Keratinocyte (primary cell): ENCODE data around the gene RACGAP1. TPM values are rescaled to one million over a fixed set of nuclear protein-coding genes. Genes with fewer than 3 reads are reported as not detected.

Experiments
- DNase-seq: peaks from one replicate; pipeline ENCODE4 v3.0.0-alpha.2; 2011; ENCODE audit warnings: low read depth, missing footprints, low spot score
- FAIRE-seq: peaks from 2 replicates; lab custom pipeline; 2011; peaks lifted over from hg19 to GRCh38; lab: Jason Lieb, UNC
- H2AFZ ChIP-seq: 2 replicates; pipeline ENCODE4 v1.6.0; 2012; ENCODE audit warnings: low read length, control low read depth, inconsistent platforms; ENCODE audit not compliant: control insufficient read depth
- H3K27ac ChIP-seq: 2 replicates; pipeline ENCODE4 v1.5.1; 2011; ENCODE audit warnings: low read length; ENCODE audit not compliant: control insufficient read depth, insufficient read depth
- H3K27me3 ChIP-seq: 3 replicates; pipeline ENCODE4 v1.6.0; 2011; ENCODE audit warnings: low read length; ENCODE audit not compliant: control insufficient read depth, insufficient read depth; ENCODE audit errors: extremely low read depth
- H3K36me3 ChIP-seq, 2 experiments: 2 replicates in 1 of 2; 3 replicates in 1 of 2; pipeline ENCODE4 v1.5.1; 2011; ENCODE audit warnings: low read length in 2 of 2, mild to moderate bottlenecking in 1 of 2; ENCODE audit not compliant: control insufficient read depth in 2 of 2, insufficient read depth in 2 of 2; ENCODE audit errors: extremely low read depth in 1 of 2
- H3K4me1 ChIP-seq: 3 replicates; pipeline ENCODE4 v1.5.1; 2011; ENCODE audit warnings: low read length; ENCODE audit not compliant: control insufficient read depth, insufficient read depth; ENCODE audit errors: extremely low read depth
- H3K4me2 ChIP-seq: 3 replicates; pipeline ENCODE4 v1.6.0; 2011; ENCODE audit warnings: low read depth, low read length; ENCODE audit not compliant: control insufficient read depth, insufficient read depth; ENCODE audit errors: extremely low read depth
- H3K4me3 ChIP-seq, 3 experiments: fragments of 200-600 bp in 1 of 3; sonication (generic) in 1 of 3; 2 replicates in 2 of 3; 3 replicates in 1 of 3; pipeline ENCODE4 v1.5.1; 2011 to 2016; ENCODE audit warnings: low read length in 3 of 3, mild to moderate bottlenecking in 3 of 3, control low read depth in 2 of 3, inconsistent platforms in 1 of 3, low read depth in 1 of 3, mixed read lengths in 1 of 3, mixed run types in 1 of 3, moderate library complexity in 1 of 3; ENCODE audit not compliant: control insufficient read depth in 2 of 3, insufficient read depth in 2 of 3; ENCODE audit errors: extremely low read depth in 1 of 3
- H3K79me2 ChIP-seq: 2 replicates; pipeline ENCODE4 v1.6.0; 2012; ENCODE audit warnings: low read length; ENCODE audit not compliant: control insufficient read depth, insufficient read depth
- H3K9ac ChIP-seq: 3 replicates; pipeline ENCODE4 v1.6.0; 2011; ENCODE audit warnings: low read length; ENCODE audit not compliant: control insufficient read depth, insufficient read depth; ENCODE audit errors: extremely low read depth
- H3K9me1 ChIP-seq: 3 replicates; pipeline ENCODE4 v1.6.0; 2011; ENCODE audit warnings: low read length; ENCODE audit not compliant: control insufficient read depth, insufficient read depth; ENCODE audit errors: extremely low read depth
- H3K9me3 ChIP-seq: 2 replicates; pipeline ENCODE4 v1.5.1; 2012; ENCODE audit warnings: low read depth, low read length; ENCODE audit not compliant: control insufficient read depth
- H4K20me1 ChIP-seq: 3 replicates; pipeline ENCODE4 v1.6.0; 2011; ENCODE audit warnings: low read length; ENCODE audit not compliant: control insufficient read depth, insufficient read depth; ENCODE audit errors: extremely low read depth
- EZH2 ChIP-seq: IDR thresholded peaks from one replicate; pipeline ENCODE4 v1.6.1; 2012; ENCODE audit warnings: inconsistent platforms, mild to moderate bottlenecking, low read length, moderate library complexity
- dilution Hi-C: fragments of 300-500 bp; cut with MboI; formaldehyde crosslinking; loops from one replicate; pipeline ENCODE4 v1.7.0; 2020; ENCODE audit warnings: low sequenced_read_pairs; ENCODE audit not compliant: extremely low pct_ligation_motif_present
- polyA plus RNA-seq, 5 experiments: library from polyadenylated mRNA; depleted of rRNA in 3 of 5; stranded (reverse) in 3 of 5; stranded (forward) in 1 of 5; unstranded in 1 of 5; fragments of >200 nt; gene quantifications; 1 replicate in 1 of 5; 2 replicates in 3 of 5; 3 replicates in 1 of 5; pipeline versions ENCODE4 v1.2.1 to v1.2.3, GENCODE V29; 2011 to 2012; ENCODE audit warnings: missing spikeins in 2 of 5, low read depth in 1 of 5, low replicate concordance in 1 of 5
- TF ChIP-seq, protein P1 (sequence below), 3 experiments: IDR thresholded peaks in 1 of 3; conservative IDR thresholded peaks in 1 of 3; optimal IDR thresholded peaks in 1 of 3; 2 replicates in 2 of 3; 3 replicates in 1 of 3; pipeline versions ENCODE3 to v1.5.1; 2011; ENCODE audit warnings: low read length in 3 of 3, mild to moderate bottlenecking in 3 of 3, moderate library complexity in 2 of 3, control low read depth in 1 of 3, inconsistent platforms in 1 of 3; ENCODE audit not compliant: insufficient read depth in 2 of 3; ENCODE audit errors: extremely low read depth in 1 of 3

Gene RACGAP1
- polyA plus RNA-seq, 1 donor (not counting 4 experiments of a cell fraction or from before 2014, with no cell fraction given), result 57.1 TPM

DNA sequence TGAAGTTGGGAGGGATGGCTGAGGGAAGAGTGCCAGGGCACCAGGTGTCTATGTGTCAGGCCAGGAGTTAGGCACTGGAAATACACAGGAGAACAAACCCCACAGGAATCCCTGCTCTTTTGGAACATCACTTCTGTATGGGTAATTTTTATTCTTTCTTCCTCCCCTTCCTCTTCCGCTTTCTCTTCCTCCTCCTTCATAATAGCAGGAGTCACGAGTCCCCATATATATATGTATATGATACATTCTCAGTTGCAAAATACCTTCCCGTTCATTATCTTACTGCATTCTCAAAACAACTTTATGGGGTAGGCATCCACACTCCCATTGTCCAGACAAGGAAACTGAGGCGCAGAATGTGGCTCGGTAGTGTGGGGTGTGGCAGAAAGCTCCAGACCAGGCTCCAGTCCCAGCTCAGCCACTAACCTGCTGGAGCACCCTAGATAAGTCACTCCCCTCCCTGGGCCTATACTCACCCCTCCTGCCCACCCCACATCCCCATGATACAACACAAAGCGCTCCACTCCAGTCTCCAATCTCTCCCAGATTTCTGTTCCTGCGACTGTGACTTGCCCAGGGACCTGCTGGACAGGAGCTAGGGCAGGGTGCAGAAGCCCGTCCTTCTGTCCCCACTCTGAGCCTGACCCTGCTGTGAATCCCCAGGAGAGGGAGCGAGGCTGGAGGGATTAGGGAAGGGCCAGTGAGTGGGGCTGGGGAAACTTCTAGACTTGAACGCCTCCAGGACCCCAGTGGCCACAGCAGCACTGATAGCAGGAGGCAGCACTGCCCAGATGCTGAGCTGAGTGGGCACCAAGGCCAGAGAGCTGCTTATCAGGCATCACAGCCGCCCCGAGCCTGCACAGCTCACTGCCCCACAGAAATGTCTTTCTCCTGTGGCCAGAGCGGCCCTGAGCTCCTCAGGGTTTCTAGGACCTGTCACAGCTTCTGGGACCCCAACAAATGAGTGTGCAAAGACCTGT lies 76.1 kb downstream of the RACGAP1 start:
- Histone ChIP-seq H3K9me3 (no peaks in the 10 kb centered on the region), H3K9ac (no peak overlapping the region), H3K9me1 (no peaks in the 10 kb centered on the region), H3K79me2 (no peaks in the 10 kb centered on the region), H3K36me3 (no peaks in the 10 kb centered on the region), H4K20me1 (no peaks in the 10 kb centered on the region), H2AFZ (no peak overlapping the region), H3K27ac (no peak overlapping the region), H3K27me3 (peaks cover 20% of the 10 kb centered on the region), H3K4me2 (no peak overlapping the region), H3K4me1 (peaks cover 4% of the 10 kb centered on the region), H3K4me3 (no peak overlapping the region)
- TF ChIP-seq, protein P1, sequence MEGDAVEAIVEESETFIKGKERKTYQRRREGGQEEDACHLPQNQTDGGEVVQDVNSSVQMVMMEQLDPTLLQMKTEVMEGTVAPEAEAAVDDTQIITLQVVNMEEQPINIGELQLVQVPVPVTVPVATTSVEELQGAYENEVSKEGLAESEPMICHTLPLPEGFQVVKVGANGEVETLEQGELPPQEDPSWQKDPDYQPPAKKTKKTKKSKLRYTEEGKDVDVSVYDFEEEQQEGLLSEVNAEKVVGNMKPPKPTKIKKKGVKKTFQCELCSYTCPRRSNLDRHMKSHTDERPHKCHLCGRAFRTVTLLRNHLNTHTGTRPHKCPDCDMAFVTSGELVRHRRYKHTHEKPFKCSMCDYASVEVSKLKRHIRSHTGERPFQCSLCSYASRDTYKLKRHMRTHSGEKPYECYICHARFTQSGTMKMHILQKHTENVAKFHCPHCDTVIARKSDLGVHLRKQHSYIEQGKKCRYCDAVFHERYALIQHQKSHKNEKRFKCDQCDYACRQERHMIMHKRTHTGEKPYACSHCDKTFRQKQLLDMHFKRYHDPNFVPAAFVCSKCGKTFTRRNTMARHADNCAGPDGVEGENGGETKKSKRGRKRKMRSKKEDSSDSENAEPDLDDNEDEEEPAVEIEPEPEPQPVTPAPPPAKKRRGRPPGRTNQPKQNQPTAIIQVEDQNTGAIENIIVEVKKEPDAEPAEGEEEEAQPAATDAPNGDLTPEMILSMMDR (optimal IDR thresholded peaks at IDR 0.05 in 1 of 3, IDR thresholded peaks at IDR 0.05 in 1 of 3, conservative IDR thresholded peaks at IDR 0.05 in 1 of 3; ENCODE audit: extremely low read depth in 1 of 3, insufficient read depth in 2 of 3, low read length in 3 of 3), result no peak
- TF ChIP-seq EZH2, result no peak
- DNase-seq, result no peak
- dilution Hi-C loops, result no loop called here
- no peak for FAIRE-seq

DNA sequence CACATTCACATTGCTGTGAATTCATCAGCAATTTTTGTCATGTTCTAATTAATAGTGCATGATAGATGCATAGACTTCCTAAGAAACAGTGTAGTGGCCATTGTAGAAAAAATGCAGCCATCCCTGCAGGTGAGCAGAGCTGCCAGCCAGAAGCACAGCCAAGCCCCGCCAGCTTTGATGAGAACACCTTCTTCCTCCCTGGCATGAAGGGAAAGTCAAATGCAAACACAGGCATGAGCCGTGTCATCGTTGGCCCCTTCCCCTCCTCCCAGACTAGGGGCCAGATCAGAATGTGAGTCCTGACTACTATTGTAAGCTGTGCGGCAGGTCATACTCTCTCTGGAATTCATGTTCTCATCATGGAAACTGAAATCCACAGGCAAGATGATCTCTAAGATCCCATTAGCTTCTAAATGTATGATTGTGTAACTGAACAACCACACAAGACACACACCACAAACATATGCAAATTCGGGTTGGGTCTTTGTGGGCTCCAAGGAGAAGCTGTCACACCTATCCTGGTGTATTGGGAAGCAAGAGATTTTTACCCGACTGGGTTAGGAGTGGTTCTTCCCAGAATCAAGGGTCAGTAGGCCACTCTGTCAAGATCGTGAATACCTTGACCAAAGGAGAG lies 77.6 kb downstream of the RACGAP1 start:
- DNase-seq, result no peak
- Histone ChIP-seq H3K4me2 (no peak overlapping the region), H3K9ac (no peak overlapping the region)

More for the DNA sequence above, 77.6 kb downstream of the RACGAP1 start:
- dilution Hi-C loops, result no loop called here
- no peaks in the 10 kb centered on the region for H3K9me1 ChIP-seq
- H3K4me1 ChIP-seq, result peaks cover 10% of the 10 kb centered on the region
- H3K27me3 ChIP-seq, result peaks cover 7% of the 10 kb centered on the region
- no peak overlapping the region for H2AFZ ChIP-seq
- no peaks in the 10 kb centered on the region for H3K79me2 ChIP-seq
- H3K36me3 ChIP-seq, result no peaks in the 10 kb centered on the region
- no peak overlapping the region for H3K27ac ChIP-seq
- TF ChIP-seq, protein P1 (optimal IDR thresholded peaks at IDR 0.05 in 1 of 3, IDR thresholded peaks at IDR 0.05 in 1 of 3, conservative IDR thresholded peaks at IDR 0.05 in 1 of 3; ENCODE audit: extremely low read depth in 1 of 3, insufficient read depth in 2 of 3, low read length in 3 of 3), result no peak
- no peak for TF ChIP-seq EZH2
- no peak for FAIRE-seq
- no peak overlapping the region for H3K4me3 ChIP-seq
- no peaks in the 10 kb centered on the region for H4K20me1 ChIP-seq
- H3K9me3 ChIP-seq, result no peaks in the 10 kb centered on the region
